Fibroblast of skin of scalp (primary cell): ENCODE data around the gene KCNH8.

Experiments used
- DNase-seq: peaks from one replicate; pipeline ENCODE4 v3.0.0-alpha.2; 2013

The KCNH8 gene

DNA sequence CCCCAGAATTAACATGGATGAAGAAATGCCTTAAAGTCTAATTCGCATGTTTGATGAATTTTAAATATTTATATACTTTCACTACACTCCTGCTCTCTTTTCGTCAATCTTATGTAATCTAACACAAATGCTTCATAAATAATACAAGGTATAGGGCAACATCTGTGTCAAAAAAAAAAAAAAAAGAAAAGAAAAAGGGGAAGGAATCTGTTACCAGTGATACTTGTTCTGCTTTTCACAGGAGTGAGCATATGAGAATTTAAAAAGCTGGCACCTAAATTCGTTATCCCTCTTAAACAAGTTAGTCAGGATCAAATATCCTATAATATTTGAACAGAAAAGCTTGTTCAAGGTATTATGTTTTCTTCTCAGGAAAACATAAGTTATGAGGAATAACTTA lies 243.8 kb downstream of the KCNH8 start:
- no peak for DNase-seq

DNA sequence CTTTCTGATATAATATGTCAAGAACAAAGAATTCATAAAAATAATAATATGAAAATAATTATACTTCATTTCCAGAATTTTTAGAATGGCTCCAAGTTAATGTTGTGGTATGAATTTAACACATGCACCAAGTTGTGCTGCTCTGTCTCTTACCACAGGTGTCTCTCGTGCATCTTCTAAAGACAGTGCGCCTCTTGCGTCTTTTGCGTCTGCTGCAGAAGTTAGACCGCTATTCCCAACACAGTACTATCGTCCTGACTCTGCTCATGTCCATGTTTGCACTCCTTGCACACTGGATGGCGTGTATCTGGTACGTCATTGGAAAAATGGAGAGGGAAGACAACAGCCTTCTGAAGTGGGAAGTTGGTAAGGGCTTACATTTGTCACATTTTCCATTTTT lies 246.6 kb downstream of the KCNH8 start:
- DNase-seq: no peak

DNA sequence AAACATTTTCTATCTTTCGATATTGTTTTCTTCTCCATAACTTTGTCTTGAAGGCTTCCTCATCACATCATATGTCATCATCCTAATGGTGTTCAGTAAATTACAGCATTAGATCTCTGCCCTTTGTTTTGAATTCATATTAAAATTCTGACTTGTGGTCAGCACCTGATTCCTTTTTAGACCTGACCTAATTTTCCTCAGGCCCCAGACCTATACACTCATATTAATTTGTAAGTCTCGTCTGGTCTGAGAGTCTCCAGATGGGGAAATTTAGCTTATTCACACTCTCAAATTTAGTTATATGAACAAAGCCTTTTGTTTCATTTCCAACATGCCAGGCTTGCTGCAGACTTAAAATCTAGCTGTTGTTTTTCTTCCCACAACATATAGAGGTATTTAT lies 248.4 kb downstream of the KCNH8 start:
- DNase-seq: no peak

DNA sequence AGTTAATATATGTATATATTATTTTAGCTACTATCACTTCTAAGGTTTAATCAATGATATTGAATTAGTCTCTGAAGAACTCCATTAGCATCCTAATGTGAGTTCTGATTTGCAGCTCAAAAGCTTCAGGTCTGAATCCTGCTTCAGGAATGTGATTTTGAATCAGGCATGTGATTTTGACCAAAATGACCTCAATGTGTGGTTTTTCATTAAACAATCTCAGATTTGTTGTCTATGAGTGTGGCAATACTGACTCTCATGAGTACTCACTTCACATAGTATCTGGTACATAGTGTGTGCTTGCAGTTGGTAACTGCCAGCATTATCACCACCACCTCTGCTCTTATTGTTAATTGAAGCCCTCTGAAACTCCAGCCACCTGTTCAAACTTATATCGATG lies 251.0 kb downstream of the KCNH8 start:
- no peak for DNase-seq

DNA sequence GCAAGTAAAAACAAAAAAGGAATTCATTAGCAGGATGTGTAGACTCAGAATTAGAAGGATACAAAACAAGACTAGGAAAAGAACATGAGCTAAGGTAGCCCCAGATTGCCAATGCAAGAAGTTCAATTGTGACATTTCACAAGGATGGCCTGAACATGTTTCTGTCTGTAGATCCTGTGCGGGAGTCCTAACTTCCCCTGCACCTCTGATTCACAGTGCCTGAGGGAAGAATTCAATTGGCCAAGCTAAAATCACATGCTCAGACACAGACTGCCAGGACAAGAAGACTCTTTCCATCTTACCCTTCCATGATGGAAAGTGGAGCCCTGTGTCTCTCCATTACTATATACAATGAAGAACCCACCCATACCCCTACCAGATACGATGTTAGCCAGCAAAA lies 251.5 kb downstream of the KCNH8 start:
- DNase-seq: no peak

- no peak for DNase-seq
Measured at GRCh38 chr3:19420159-19420558, 271.8 kb downstream of the KCNH8 start.

- no peak for DNase-seq
Measured at GRCh38 chr3:19425825-19426224, 277.5 kb downstream of the KCNH8 start.

- DNase-seq: no peak
Measured at GRCh38 chr3:19427422-19428149, 279.3 kb downstream of the KCNH8 start.

DNA sequence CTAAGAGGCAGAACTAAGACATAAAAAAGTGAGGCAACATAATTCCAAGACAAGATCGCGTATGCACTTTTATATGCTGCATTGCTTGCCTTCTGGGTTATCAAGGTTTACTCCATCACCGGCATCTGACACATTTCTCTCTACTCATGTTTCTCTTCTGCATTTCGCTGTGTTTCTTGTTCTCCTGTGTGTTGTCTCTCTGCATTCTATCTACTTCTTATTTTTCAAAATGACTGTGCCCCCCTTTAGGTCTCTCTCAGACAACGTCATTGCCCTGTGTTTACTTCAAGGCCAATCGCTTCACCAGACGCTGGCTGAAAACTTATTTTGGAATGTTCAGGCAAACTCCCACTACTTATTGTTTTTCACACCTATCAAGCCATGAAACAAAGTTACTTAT lies 280.4 kb downstream of the KCNH8 start:
- DNase-seq: no peak

GRCh38 chr3:19432669-19433068 lies 284.4 kb downstream of the KCNH8 start:
- DNase-seq: no peak

GRCh38 chr3:19436746-19437145 lies 288.4 kb downstream of the KCNH8 start:
- DNase-seq: no peak

DNA sequence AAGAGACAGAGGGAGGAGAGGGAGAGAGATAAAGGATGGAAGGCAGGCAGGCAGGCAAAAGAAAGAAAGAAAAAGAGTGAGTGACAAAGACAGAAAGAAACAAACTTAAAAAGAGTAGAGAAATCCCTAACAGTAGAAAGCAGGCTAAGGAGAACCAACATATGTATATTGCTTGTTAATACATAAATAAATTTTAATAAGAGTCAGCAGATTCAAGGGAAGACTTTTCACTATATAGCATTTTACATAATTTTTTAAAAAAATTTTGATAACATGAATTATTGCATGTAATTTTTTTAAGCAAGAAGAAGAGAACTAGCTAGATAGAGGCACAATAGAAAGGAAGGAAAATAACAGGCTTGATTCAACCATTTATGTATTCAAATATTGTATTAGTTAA lies 291.6 kb downstream of the KCNH8 start:
- DNase-seq: no peak

- no peak for DNase-seq
Measured at GRCh38 chr3:19446138-19446537, 297.8 kb downstream of the KCNH8 start.

DNA sequence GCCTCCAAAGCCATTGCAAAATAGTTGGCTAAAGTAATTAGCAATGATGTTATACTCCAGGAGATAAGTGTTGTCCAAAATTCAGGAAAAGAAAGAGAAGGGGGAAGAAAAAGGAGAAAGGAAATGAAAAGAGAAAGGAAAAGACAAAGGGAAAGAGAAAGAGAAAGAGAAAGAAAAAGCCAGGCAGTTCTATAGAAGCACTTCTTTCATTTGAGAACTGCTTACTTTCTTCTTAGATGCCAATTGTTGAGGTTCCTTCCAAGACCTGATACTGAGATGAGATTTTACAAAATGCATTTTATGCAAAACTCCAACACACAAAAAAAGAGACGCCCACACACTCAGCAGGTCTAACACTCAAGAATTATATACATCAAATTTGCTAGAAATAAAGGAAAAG lies 298.4 kb downstream of the KCNH8 start:
- DNase-seq: no peak

DNA sequence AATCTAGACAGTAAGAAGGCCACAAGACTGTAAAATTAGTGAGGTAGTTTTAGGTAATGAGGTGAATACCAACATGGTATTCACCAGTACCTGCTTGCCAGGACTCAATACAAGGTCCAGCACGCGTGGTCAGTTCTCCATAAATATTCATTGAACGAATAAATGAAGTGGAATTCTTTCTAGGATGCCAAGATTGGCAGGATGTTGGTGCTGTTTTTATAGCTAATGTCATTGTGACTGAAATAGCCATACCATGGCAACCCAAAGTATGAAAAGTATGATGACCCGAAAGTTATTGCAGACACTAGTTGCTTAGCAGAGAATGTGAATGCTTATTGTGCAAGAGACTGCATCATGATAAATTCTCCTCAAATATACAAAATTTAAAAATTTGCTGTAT lies 307.2 kb downstream of the KCNH8 start:
- no peak for DNase-seq

DNA sequence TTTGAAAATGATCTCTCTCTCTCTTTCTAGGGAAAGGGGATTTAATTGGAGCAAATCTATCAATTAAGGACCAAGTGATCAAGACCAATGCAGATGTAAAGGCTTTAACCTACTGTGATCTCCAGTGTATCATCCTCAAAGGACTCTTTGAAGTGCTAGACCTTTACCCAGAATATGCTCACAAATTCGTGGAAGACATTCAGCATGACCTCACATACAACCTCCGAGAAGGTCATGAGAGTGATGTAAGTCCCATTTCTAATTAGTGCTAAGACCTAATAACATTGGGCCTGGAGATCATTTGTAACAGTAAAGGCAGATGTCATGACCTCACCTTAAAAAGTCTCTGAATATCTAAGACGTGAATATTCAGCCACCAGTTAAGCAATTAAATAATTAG lies 308.4 kb downstream of the KCNH8 start:
- DNase-seq: no peak

- no peak for DNase-seq
Measured at GRCh38 chr3:19457449-19457848, 309.1 kb downstream of the KCNH8 start.

- no peak for DNase-seq
Measured at GRCh38 chr3:19467761-19468160, 319.5 kb downstream of the KCNH8 start.

- DNase-seq: no peak
Measured at GRCh38 chr3:19471138-19471537, 322.8 kb downstream of the KCNH8 start.

DNA sequence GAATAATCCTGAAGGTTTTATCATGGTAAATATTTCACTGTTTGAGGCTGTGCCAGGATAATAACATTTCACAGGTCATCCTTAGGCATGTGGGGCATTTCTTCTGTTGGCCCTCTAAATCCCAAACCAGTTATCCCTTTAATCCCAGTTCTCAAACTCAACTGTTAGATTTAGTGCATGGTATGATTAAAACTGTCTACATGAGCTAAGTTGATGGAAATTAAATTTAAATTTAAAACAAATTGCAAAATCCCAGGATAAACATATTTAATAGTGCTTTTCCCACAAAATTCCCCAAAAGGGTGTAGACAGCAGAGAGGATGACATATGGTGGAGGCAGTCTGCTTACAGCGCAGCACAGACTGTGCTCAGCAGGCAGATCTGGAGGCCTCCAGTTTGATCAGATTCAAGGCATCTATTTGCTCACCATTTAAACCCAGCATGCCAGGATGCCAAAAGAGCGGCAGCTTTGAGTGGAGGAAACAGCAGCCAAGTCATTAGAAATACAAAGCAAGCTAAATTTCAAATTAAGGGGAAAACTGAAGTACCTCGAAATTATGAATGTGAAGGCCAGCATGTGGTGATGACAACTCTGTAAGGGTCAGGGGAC lies 325.8 kb downstream of the KCNH8 start:
- DNase-seq: no peak

GRCh38 chr3:19476281-19476680 lies 328.0 kb downstream of the KCNH8 start:
- DNase-seq: no peak

DNA sequence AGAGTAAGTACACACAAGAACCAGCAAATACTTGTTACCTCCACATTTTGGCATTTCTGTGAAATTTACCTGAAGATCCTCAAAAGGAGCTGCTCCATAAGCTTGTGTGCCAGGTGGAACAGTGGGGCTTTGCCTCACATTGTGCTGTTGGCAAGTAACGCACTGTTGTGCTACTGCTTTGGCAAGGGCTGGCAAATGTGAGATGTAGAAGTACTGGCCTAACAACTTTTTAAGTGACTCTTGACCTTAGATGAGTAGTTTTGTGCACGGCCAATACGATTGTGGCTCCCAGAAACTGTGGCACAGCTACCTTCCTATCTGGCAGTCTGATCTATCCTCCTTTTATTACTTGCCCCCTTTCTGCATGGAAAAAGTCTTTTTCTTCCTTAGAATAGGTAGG lies 337.0 kb downstream of the KCNH8 start:
- DNase-seq: no peak

DNA sequence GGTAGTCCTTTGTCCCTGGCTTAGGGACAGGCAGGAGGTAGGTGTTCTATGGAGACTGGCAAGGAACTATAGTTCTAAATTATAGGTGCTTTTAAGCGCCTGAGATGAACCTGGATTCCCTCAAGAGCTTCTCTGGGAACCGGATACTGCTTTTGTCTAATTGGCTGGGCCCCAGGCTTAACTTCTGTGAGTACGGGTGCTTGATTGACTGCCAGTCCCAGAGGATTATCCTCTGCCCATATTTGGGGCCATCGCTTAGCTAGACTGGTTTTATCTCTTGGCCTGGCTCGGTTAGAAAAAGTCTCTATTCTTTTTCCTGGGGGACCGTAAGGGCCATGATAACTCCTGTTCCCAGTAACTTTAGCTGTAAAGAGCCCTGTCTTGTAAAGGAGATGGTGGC lies 339.1 kb downstream of the KCNH8 start:
- no peak for DNase-seq

- DNase-seq: no peak
Measured at GRCh38 chr3:19488939-19489338, 340.6 kb downstream of the KCNH8 start.

DNA sequence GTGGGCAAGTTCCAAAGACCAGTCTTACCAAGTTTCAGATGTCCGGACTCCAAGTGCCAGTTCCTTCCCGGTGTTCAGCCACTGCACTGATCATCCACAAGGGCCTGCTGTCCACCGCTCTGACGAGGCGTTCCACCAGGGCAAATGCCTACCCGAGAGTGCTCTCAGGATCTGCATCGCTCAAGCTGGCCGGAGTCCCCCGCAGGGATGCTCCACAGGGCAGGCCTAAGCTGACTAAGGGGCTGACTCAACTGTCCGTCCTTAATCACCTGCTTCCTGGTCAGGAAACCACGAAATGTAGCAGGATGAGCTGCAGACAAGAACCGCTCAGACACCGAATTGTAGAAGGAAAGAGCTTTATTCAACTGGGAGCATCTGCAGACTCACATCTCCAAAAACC lies 341.6 kb downstream of the KCNH8 start:
- no peak for DNase-seq
